Adrenal gland (tissue), 5 donors: ENCODE results near the gene AGBL4.

Experiments used
- POLR2A ChIP-seq, 2 donors: fragments of 450-650 bp; IDR thresholded peaks; one replicate each; pipeline ENCODE4 v1.6.1; 2017; ENCODE audit warnings: antibody characterized with exemption in 2 of 2, mild to moderate bottlenecking in 2 of 2, moderate library complexity in 1 of 2
- TF ChIP-seq, protein P1 (sequence below), 6 experiments: fragments of 450-650 bp in 4 of 6; fragments of 200-600 bp in 2 of 6; sonication (generic) in 1 of 6; IDR thresholded peaks; 1 replicate in 5 of 6; 2 replicates in 1 of 6; pipeline versions ENCODE4 v1.5.1 to v1.8.0; 2016 to 2021; ENCODE audit warnings: antibody characterized with exemption in 6 of 6, mild to moderate bottlenecking in 2 of 6, moderate library complexity in 1 of 6
- donor health status: DM: no; HTN: no; CAD: no.

DNA sequence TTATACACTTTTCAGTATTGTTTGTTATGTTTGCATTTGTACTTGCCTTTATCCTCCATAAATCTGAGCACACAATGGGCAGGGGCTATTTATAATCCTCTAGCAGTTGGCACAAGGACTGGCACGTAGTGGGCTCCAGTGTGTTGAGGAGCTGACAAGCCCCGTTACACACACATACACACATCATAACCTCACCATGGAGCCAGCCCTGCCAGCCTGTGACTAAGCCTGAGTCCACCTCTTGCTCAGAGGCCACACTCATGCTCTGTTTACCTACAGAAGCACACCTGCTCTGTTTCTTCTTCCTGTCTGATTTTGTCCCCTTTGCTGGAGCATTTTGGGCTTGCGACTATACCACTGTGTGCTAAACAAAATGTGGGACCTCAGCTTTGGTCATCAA is 1487.3 kb downstream of the AGBL4 start:
- TF ChIP-seq, protein P1, sequence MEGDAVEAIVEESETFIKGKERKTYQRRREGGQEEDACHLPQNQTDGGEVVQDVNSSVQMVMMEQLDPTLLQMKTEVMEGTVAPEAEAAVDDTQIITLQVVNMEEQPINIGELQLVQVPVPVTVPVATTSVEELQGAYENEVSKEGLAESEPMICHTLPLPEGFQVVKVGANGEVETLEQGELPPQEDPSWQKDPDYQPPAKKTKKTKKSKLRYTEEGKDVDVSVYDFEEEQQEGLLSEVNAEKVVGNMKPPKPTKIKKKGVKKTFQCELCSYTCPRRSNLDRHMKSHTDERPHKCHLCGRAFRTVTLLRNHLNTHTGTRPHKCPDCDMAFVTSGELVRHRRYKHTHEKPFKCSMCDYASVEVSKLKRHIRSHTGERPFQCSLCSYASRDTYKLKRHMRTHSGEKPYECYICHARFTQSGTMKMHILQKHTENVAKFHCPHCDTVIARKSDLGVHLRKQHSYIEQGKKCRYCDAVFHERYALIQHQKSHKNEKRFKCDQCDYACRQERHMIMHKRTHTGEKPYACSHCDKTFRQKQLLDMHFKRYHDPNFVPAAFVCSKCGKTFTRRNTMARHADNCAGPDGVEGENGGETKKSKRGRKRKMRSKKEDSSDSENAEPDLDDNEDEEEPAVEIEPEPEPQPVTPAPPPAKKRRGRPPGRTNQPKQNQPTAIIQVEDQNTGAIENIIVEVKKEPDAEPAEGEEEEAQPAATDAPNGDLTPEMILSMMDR (IDR thresholded peaks at IDR 0.05): no peak
- TF ChIP-seq POLR2A (IDR thresholded peaks at IDR 0.05): no peak
